Measurements from ENCODE around the gene TERB1. TPM values are rescaled to one million over a fixed set of nuclear protein-coding genes. Genes with fewer than 3 reads are reported as not detected.
A peak's percentile ranks its signal among the peaks of the same experiment; 100 is the strongest.

Gene TERB1
- polyA plus RNA-seq, 4 donors = 0.04 TPM; not detected in 3

- Histone ChIP-seq H3K9me3 (ENCODE audit: control insufficient read depth in 2 of 2, insufficient read depth in 1 of 2, low read depth in 1 of 2, low read length in 1 of 2) (no peaks in the 10 kb centered on the region), H3K27me3 (ENCODE audit: control insufficient read depth in 3 of 3, insufficient read depth in 3 of 3, low read length in 3 of 3) (no peaks in the 10 kb centered on the region), H3K4me3 (ENCODE audit: low read depth in 1 of 3, low read length in 3 of 3) (no peak overlapping the region), H3K4me1 (ENCODE audit: control insufficient read depth in 3 of 3, insufficient read depth in 2 of 3, low read depth in 1 of 3, low read length in 2 of 3) (no peaks in the 10 kb centered on the region), H3K36me3 (ENCODE audit: control insufficient read depth in 3 of 3, insufficient read depth in 2 of 3, low read depth in 1 of 3, low read length in 3 of 3) (peaks cover 14 to 83% (median 30%) of the 10 kb centered on the region in 3 donors), H3K27ac (ENCODE audit: low read depth in 1 of 3, low read length in 2 of 3) (no peak overlapping the region)
- DNase-seq (no peak), FAIRE-seq (no peak)
- WGBS, 3 donors = 84 to 92% (median 85%) methylated on average over 7 of the region's 7 CpGs
Observed at GRCh38 chr16:66731101-66731500, 70.3 kb downstream of the TERB1 start.

- Histone ChIP-seq H3K36me3 (ENCODE audit: control insufficient read depth in 3 of 3, insufficient read depth in 2 of 3, low read depth in 1 of 3, low read length in 3 of 3) (peaks cover 24 to 75% (median 40%) of the 10 kb centered on the region in 3 donors), H3K27me3 (ENCODE audit: control insufficient read depth in 3 of 3, insufficient read depth in 3 of 3, low read length in 3 of 3) (no peaks in the 10 kb centered on the region), H3K9me3 (ENCODE audit: control insufficient read depth in 2 of 2, insufficient read depth in 1 of 2, low read depth in 1 of 2, low read length in 1 of 2) (no peaks in the 10 kb centered on the region), H3K4me1 (ENCODE audit: control insufficient read depth in 3 of 3, insufficient read depth in 2 of 3, low read depth in 1 of 3, low read length in 2 of 3) (no peaks in the 10 kb centered on the region), H3K4me3 (ENCODE audit: low read depth in 1 of 3, low read length in 3 of 3) (no peak overlapping the region), H3K27ac (ENCODE audit: low read depth in 1 of 3, low read length in 2 of 3) (no peak overlapping the region)
- no peak for FAIRE-seq
- no peak for DNase-seq
- 41 to 57% (median 49%) methylated on average over 4 of the region's 4 CpGs for WGBS, 3 donors
Observed at GRCh38 chr16:66728804-66729203, 72.6 kb downstream of the TERB1 start.

GRCh38 chr16:66728117-66728787, 73.1 kb downstream of the TERB1 start:
- Histone ChIP-seq H3K36me3 (ENCODE audit: control insufficient read depth in 3 of 3, insufficient read depth in 2 of 3, low read depth in 1 of 3, low read length in 3 of 3) (peaks cover 27 to 72% (median 38%) of the 10 kb centered on the region in 3 donors), H3K27me3 (ENCODE audit: control insufficient read depth in 3 of 3, insufficient read depth in 3 of 3, low read length in 3 of 3) (no peaks in the 10 kb centered on the region), H3K27ac (ENCODE audit: low read depth in 1 of 3, low read length in 2 of 3) (no peak overlapping the region), H3K4me1 (ENCODE audit: control insufficient read depth in 3 of 3, insufficient read depth in 2 of 3, low read depth in 1 of 3, low read length in 2 of 3) (no peaks in the 10 kb centered on the region), H3K4me3 (ENCODE audit: low read depth in 1 of 3, low read length in 3 of 3) (no peak overlapping the region), H3K9me3 (ENCODE audit: control insufficient read depth in 2 of 2, insufficient read depth in 1 of 2, low read depth in 1 of 2, low read length in 1 of 2) (no peaks in the 10 kb centered on the region)
- WGBS, 3 donors = 34 to 35% (median 35%) methylated on average over 3 of the region's 3 CpGs
- peak; percentile 55 to 65 for DNase-seq
- no peak for FAIRE-seq

- 65 to 67% (median 65%) methylated on average over 3 of the region's 3 CpGs for WGBS, 3 donors
- no peak overlapping the region for H3K27ac ChIP-seq (ENCODE audit: low read depth in 1 of 3, low read length in 2 of 3)
- peaks cover 18 to 31% (median 18%) of the 10 kb centered on the region in 3 donors for H3K36me3 ChIP-seq (ENCODE audit: control insufficient read depth in 3 of 3, insufficient read depth in 2 of 3, low read depth in 1 of 3, low read length in 3 of 3)
- no peak for FAIRE-seq
- H3K4me3 ChIP-seq (ENCODE audit: low read depth in 1 of 3, low read length in 3 of 3) = no peak overlapping the region
- no peaks in the 10 kb centered on the region for H3K27me3 ChIP-seq (ENCODE audit: control insufficient read depth in 3 of 3, insufficient read depth in 3 of 3, low read length in 3 of 3)
- no peak for DNase-seq
- no peaks in the 10 kb centered on the region for H3K9me3 ChIP-seq (ENCODE audit: control insufficient read depth in 2 of 2, insufficient read depth in 1 of 2, low read depth in 1 of 2, low read length in 1 of 2)
- H3K4me1 ChIP-seq (ENCODE audit: control insufficient read depth in 3 of 3, insufficient read depth in 2 of 3, low read depth in 1 of 3, low read length in 2 of 3) = no peaks in the 10 kb centered on the region
Observed at GRCh38 chr16:66720766-66721165, 80.6 kb downstream of the TERB1 start.

GRCh38 chr16:66719246-66719645, 82.1 kb downstream of the TERB1 start:
- no peak for DNase-seq
- Histone ChIP-seq H3K4me3 (ENCODE audit: low read depth in 1 of 3, low read length in 3 of 3) (no peak overlapping the region), H3K36me3 (ENCODE audit: control insufficient read depth in 3 of 3, insufficient read depth in 2 of 3, low read depth in 1 of 3, low read length in 3 of 3) (peaks cover 10 to 22% (median 10%) of the 10 kb centered on the region in 3 donors), H3K4me1 (ENCODE audit: control insufficient read depth in 3 of 3, insufficient read depth in 2 of 3, low read depth in 1 of 3, low read length in 2 of 3) (peaks cover 0 to 13% (median 0%) of the 10 kb centered on the region in 3 donors), H3K9me3 (ENCODE audit: control insufficient read depth in 2 of 2, insufficient read depth in 1 of 2, low read depth in 1 of 2, low read length in 1 of 2) (no peaks in the 10 kb centered on the region), H3K27me3 (ENCODE audit: control insufficient read depth in 3 of 3, insufficient read depth in 3 of 3, low read length in 3 of 3) (no peaks in the 10 kb centered on the region), H3K27ac (ENCODE audit: low read depth in 1 of 3, low read length in 2 of 3) (no peak overlapping the region)
- FAIRE-seq = no peak
- WGBS, 3 donors = 94 to 99% (median 96%) methylated on average over 4 of the region's 4 CpGs

- Histone ChIP-seq H3K27ac (ENCODE audit: low read depth in 1 of 3, low read length in 2 of 3) (no peak overlapping the region), H3K27me3 (ENCODE audit: control insufficient read depth in 3 of 3, insufficient read depth in 3 of 3, low read length in 3 of 3) (no peaks in the 10 kb centered on the region), H3K36me3 (ENCODE audit: control insufficient read depth in 3 of 3, insufficient read depth in 2 of 3, low read depth in 1 of 3, low read length in 3 of 3) (peaks cover 0 to 11% (median 4%) of the 10 kb centered on the region in 3 donors), H3K9me3 (ENCODE audit: control insufficient read depth in 2 of 2, insufficient read depth in 1 of 2, low read depth in 1 of 2, low read length in 1 of 2) (no peaks in the 10 kb centered on the region), H3K4me3 (ENCODE audit: low read depth in 1 of 3, low read length in 3 of 3) (no peak overlapping the region), H3K4me1 (ENCODE audit: control insufficient read depth in 3 of 3, insufficient read depth in 2 of 3, low read depth in 1 of 3, low read length in 2 of 3) (peaks cover 0 to 16% (median 0%) of the 10 kb centered on the region in 3 donors)
- no peak for DNase-seq
- 80 to 85% (median 81%) methylated on average over 4 of the region's 4 CpGs for WGBS, 3 donors
- no peak for FAIRE-seq
Observed at GRCh38 chr16:66717776-66718175, 83.6 kb downstream of the TERB1 start.

- Histone ChIP-seq H3K36me3 (ENCODE audit: control insufficient read depth in 3 of 3, insufficient read depth in 2 of 3, low read depth in 1 of 3, low read length in 3 of 3) (peaks cover 0 to 11% (median 3%) of the 10 kb centered on the region in 3 donors), H3K9me3 (ENCODE audit: control insufficient read depth in 2 of 2, insufficient read depth in 1 of 2, low read depth in 1 of 2, low read length in 1 of 2) (peaks cover 0 to under 1% of the 10 kb centered on the region in 2 donors), H3K27ac (ENCODE audit: low read depth in 1 of 3, low read length in 2 of 3) (no peak overlapping the region), H3K4me3 (ENCODE audit: low read depth in 1 of 3, low read length in 3 of 3) (no peak overlapping the region), H3K4me1 (ENCODE audit: control insufficient read depth in 3 of 3, insufficient read depth in 2 of 3, low read depth in 1 of 3, low read length in 2 of 3) (peaks cover 0 to 16% (median 0%) of the 10 kb centered on the region in 3 donors), H3K27me3 (ENCODE audit: control insufficient read depth in 3 of 3, insufficient read depth in 3 of 3, low read length in 3 of 3) (no peaks in the 10 kb centered on the region)
- DNase-seq = peak; percentile 65
- 44 to 63% (median 54%) methylated on average over 12 of the region's 12 CpGs for WGBS, 3 donors
- no peak for FAIRE-seq
Observed at GRCh38 chr16:66717112-66717675, 84.2 kb downstream of the TERB1 start.

GRCh38 chr16:66714654-66715307, 86.6 kb downstream of the TERB1 start:
- WGBS, 3 donors = 11 to 40% (median 31%) methylated on average over 6 of the region's 6 CpGs
- H3K27ac ChIP-seq (ENCODE audit: low read depth in 1 of 3, low read length in 2 of 3) = peak overlapping the region; percentile 35 to 85 (median 80)

More at GRCh38 chr16:66714654-66715307, 86.6 kb downstream of the TERB1 start:
- DNase-seq = peak; percentile 92 to 96
- Histone ChIP-seq H3K9me3 (ENCODE audit: control insufficient read depth in 2 of 2, insufficient read depth in 1 of 2, low read depth in 1 of 2, low read length in 1 of 2) (peaks cover 0 to 11% of the 10 kb centered on the region in 2 donors), H3K4me3 (ENCODE audit: low read depth in 1 of 3, low read length in 3 of 3) (no peak overlapping the region), H3K27me3 (ENCODE audit: control insufficient read depth in 3 of 3, insufficient read depth in 3 of 3, low read length in 3 of 3) (no peaks in the 10 kb centered on the region), H3K36me3 (ENCODE audit: control insufficient read depth in 3 of 3, insufficient read depth in 2 of 3, low read depth in 1 of 3, low read length in 3 of 3) (peaks cover 0 to 11% (median 3%) of the 10 kb centered on the region in 3 donors), H3K4me1 (ENCODE audit: control insufficient read depth in 3 of 3, insufficient read depth in 2 of 3, low read depth in 1 of 3, low read length in 2 of 3) (peaks cover 0 to 16% (median 0%) of the 10 kb centered on the region in 3 donors)
- no peak for FAIRE-seq

Data from small intestine (tissue), 7 donors.